Fibroblast of gingiva (primary cell): ENCODE data around the gene LAMC1.

ENCODE experiments used
- DNase-seq: peaks from one replicate; pipeline ENCODE4 v3.0.0-alpha.2; 2011; ENCODE audit warnings: low read depth

The LAMC1 gene

DNA sequence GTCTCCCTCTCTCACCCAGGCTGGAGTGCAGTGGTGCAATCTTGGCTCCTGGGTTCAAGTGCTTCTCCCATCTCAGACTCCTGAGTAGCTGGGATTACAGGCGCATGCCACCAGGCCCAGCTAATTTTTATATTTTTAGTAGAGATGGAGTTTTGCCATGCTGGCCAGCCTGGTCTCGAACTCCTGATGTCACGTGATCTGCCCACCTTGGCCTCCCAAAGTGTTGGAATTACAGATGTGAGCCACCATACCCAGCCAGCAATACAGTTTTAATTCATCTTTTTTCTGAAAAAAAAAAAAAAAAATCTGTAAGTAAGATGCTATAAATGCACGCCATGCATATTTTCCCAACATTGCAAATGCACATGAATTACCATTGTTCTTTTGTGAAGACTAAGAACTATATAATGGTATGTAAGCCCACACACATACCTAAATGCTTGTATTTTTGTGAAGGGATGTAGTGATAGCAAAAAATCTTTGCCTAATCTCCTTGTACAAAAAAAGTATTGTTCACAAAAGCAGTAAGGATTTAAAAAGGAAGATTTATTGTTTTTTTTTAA lies 170.8 kb downstream of the LAMC1 start:
- no peak for DNase-seq

GRCh38 chr1:183194527-183195141 lies 171.4 kb downstream of the LAMC1 start:
- no peak for DNase-seq

DNA sequence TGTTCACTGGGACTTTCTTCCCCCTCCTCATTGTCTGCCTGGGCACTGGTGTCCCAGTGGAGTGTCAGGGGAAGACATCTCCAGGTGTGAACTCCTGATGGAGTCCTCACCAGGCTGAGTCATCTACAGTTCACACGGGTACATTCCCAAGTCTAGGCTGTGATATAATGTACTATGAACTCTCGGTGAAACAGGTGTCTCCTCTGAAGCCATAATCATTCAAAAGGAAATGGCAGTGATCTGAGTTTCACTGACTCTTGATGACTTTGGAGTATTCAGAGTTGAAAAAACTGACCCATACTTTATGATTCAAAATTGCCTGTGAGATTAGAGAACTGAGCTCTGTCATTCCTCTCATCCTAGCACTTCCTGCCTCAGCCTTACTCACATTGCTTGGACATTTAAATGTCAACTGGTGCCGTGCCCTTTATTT lies 171.9 kb downstream of the LAMC1 start:
- DNase-seq: no peak
